ENCODE measurements around the gene KRT8. TPM values are rescaled to one million over a fixed set of nuclear protein-coding genes. Genes with fewer than 3 reads are reported as not detected.
A peak's percentile ranks its signal among the peaks of the same experiment; 100 is the strongest.

KRT8 gene
- total and polyA plus RNA-seq, 2 of the 13 experiments (the other 11 are each of a cell fraction or from before 2014, with no cell fraction given), result 498 to 718 TPM

DNA sequence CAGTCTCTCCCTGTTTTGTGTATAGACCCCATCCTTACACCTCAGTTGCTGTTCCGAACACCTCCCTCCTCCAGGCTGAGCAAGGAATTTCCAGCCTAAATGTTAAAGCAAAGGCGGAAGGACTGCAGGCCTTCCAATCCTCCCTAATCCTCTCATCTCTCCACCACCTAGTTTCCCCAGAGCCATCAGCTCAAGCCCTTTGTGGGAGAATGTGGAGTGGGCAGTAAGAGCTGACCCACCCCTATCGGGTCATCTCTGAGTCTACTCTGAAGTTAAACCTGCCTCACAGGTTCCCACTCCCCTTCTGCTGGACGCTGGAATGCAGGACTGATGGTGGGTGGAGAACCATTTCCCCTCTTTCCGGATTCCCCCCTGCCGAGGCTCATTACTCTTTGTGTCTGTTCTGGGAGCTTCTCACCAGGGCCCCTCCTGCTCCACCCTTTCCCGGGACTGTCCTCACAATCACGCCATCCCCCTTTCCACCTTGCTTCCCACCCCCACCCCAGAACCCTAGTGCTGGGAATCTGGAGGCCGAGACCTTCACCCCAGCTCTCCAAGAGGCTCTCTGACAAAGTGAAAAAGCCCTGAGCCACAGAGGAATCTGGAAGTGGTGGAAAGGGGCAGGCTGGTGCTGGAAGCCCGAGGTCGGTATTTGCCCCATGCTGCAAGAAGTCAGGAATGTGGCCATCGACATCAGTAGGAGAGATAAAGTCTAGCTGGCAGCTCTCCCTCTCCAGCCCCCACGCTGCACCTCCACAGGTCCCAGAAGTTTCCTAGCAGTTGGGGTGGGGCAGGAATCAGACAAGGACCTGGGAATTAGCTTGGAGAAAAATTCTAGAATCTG, 40.7 kb upstream of the KRT8 start (continued):
- TF ChIP-seq, protein P1, sequence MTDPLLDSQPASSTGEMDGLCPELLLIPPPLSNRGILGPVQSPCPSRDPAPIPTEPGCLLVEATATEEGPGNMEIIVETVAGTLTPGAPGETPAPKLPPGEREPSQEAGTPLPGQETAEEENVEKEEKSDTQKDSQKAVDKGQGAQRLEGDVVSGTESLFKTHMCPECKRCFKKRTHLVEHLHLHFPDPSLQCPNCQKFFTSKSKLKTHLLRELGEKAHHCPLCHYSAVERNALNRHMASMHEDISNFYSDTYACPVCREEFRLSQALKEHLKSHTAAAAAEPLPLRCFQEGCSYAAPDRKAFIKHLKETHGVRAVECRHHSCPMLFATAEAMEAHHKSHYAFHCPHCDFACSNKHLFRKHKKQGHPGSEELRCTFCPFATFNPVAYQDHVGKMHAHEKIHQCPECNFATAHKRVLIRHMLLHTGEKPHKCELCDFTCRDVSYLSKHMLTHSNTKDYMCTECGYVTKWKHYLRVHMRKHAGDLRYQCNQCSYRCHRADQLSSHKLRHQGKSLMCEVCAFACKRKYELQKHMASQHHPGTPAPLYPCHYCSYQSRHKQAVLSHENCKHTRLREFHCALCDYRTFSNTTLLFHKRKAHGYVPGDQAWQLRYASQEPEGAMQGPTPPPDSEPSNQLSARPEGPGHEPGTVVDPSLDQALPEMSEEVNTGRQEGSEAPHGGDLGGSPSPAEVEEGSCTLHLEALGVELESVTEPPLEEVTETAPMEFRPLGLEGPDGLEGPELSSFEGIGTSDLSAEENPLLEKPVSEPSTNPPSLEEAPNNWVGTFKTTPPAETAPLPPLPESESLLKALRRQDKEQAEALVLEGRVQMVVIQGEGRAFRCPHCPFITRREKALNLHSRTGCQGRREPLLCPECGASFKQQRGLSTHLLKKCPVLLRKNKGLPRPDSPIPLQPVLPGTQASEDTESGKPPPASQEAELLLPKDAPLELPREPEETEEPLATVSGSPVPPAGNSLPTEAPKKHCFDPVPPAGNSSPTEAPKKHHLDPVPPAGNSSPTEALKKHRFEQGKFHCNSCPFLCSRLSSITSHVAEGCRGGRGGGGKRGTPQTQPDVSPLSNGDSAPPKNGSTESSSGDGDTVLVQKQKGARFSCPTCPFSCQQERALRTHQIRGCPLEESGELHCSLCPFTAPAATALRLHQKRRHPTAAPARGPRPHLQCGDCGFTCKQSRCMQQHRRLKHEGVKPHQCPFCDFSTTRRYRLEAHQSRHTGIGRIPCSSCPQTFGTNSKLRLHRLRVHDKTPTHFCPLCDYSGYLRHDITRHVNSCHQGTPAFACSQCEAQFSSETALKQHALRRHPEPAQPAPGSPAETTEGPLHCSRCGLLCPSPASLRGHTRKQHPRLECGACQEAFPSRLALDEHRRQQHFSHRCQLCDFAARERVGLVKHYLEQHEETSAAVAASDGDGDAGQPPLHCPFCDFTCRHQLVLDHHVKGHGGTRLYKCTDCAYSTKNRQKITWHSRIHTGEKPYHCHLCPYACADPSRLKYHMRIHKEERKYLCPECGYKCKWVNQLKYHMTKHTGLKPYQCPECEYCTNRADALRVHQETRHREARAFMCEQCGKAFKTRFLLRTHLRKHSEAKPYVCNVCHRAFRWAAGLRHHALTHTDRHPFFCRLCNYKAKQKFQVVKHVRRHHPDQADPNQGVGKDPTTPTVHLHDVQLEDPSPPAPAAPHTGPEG (CRISPR knock-in tag; IDR thresholded peaks at IDR 0.05), result no peak
- TF ChIP-seq ZNF253 (CRISPR knock-in tag; IDR thresholded peaks at IDR 0.05; ENCODE audit: borderline replicate concordance) (no peak), HNRNPUL1 (IDR thresholded peaks at IDR 0.05; ENCODE audit: low read depth, low read length) (no peak), EHMT2 (IDR thresholded peaks at IDR 0.05; ENCODE audit: borderline replicate concordance, low read depth, low read length) (no peak), PAWR (CRISPR knock-in tag; IDR thresholded peaks at IDR 0.05; ENCODE audit: borderline replicate concordance) (no peak), YEATS2 (CRISPR knock-in tag; IDR thresholded peaks at IDR 0.05; ENCODE audit: borderline replicate concordance) (no peak), ZFP90 (CRISPR knock-in tag; IDR thresholded peaks at IDR 0.05; ENCODE audit: borderline replicate concordance) (no peak), HMG20B (CRISPR knock-in tag; conservative IDR thresholded peaks at IDR 0.05) (no peak; the same call in 1 of the 2 replicates), ZFP82 (CRISPR knock-in tag; IDR thresholded peaks at IDR 0.05; ENCODE audit: borderline replicate concordance) (no peak), ZNF841 (CRISPR knock-in tag; IDR thresholded peaks at IDR 0.05; ENCODE audit: borderline replicate concordance) (no peak), ARNT (IDR thresholded peaks at IDR 0.05) (no peak), NFRKB (IDR thresholded peaks at IDR 0.05) (no peak), FOSL2 (CRISPR knock-in tag; IDR thresholded peaks at IDR 0.05) (0 out of 2 replicates have a peak, but pooled peaks have one; percentile 2), YEATS4 (CRISPR knock-in tag; IDR thresholded peaks at IDR 0.05; ENCODE audit: borderline replicate concordance) (0 out of 2 replicates have a peak, but pooled peaks have one; percentile 8), RFX1 (IDR thresholded peaks at IDR 0.05) (no peak), ZNF17 (CRISPR knock-in tag; IDR thresholded peaks at IDR 0.05) (no peak), ZNF749 (CRISPR knock-in tag; IDR thresholded peaks at IDR 0.05; ENCODE audit: borderline replicate concordance) (no peak), EZH2 (conservative IDR thresholded peaks at IDR 0.05; ENCODE audit: low read depth, low read length) (no peak), ZNF589 (CRISPR knock-in tag; conservative IDR thresholded peaks at IDR 0.05) (no peak), ZFAT (CRISPR knock-in tag; conservative IDR thresholded peaks at IDR 0.05) (no peak)
- TF ChIP-seq, protein P2, sequence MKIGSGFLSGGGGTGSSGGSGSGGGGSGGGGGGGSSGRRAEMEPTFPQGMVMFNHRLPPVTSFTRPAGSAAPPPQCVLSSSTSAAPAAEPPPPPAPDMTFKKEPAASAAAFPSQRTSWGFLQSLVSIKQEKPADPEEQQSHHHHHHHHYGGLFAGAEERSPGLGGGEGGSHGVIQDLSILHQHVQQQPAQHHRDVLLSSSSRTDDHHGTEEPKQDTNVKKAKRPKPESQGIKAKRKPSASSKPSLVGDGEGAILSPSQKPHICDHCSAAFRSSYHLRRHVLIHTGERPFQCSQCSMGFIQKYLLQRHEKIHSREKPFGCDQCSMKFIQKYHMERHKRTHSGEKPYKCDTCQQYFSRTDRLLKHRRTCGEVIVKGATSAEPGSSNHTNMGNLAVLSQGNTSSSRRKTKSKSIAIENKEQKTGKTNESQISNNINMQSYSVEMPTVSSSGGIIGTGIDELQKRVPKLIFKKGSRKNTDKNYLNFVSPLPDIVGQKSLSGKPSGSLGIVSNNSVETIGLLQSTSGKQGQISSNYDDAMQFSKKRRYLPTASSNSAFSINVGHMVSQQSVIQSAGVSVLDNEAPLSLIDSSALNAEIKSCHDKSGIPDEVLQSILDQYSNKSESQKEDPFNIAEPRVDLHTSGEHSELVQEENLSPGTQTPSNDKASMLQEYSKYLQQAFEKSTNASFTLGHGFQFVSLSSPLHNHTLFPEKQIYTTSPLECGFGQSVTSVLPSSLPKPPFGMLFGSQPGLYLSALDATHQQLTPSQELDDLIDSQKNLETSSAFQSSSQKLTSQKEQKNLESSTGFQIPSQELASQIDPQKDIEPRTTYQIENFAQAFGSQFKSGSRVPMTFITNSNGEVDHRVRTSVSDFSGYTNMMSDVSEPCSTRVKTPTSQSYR (CRISPR knock-in tag; IDR thresholded peaks at IDR 0.05; ENCODE audit: borderline replicate concordance), result peak; percentile 31; the same call in 1 of the 2 replicates
